NCI-H128 (cell line): ENCODE results near the gene RGPD6.
"Not testable (repeated sequence)": the region's sequence is repeated elsewhere in the genome, so short reads cannot be mapped to it uniquely, and the experiment has no call there.

ENCODE experiments used
- DNase-seq: peaks from one replicate; lab custom pipeline; 2025; ENCODE audit not compliant: unreplicated experiment; lab: John Stamatoyannopoulos, UW

The RGPD6 gene

DNA sequence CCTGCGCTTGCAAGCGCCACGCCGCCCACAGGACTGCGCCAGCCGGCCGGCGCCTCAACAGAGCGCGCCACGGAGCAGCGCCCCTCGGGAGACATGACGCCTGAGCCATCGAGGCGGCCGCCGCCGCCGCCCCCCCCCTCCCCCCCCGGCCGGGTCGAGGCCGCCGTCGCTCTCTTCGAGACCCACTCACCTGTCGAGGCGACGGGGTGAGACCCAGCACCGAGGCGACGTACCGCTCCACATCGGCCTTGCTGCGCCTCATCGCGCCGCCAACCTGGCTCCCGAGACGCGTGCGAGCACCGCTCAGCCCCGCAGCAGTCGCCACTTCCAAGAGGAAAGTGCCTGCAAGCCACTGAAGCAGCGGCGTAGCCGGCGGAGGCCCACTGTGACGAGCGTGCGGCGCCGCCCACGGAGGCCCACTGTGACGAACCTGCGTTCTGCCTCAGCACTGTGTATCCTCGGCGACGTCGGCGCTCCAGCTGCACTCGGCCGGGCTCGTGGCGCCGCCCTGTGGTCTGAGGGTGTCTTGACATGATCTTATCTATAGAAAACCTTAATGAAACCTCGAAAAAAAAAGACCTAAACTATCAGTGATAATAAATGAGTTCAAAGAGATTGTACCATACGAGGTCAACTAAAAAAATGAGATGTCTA, at the start of gene RGPD6:
RGPD6 (minus strand) TSS at position 460 of the 654 bp plus-strand sequence; CDS start at position 262, 198 bp downstream.
- not testable (repeated sequence) for DNase-seq

DNA sequence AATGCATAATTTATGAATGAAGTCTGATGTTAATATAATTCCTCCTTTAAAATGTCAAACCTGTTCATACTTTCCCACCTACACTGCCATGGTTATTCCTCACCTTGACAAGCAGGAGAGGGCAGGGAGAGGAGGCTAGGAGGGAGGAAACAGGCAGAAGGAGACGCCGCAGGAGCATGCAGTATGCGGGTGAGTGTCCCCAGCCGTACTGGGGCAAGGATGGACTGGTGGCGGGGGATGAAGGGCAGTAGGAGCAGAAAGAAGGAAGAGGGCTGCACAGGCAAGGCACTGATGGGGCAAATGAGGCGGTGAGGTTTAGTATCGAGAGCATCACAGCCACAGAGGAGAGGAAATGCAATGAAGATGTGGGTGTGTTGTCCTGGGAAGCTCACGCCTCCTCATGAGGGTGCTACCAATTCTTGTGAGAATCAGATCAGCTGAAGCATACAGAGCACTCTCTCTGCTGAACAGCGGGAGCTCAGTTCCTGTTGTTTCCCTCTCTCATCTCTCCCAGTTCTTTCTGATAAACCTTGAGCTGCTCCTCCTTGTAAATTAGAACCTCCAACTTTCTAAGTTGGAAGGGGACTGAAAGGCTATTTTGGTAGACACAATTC, 42.4 kb upstream of the RGPD6 start:
- not testable (repeated sequence) for DNase-seq

DNA sequence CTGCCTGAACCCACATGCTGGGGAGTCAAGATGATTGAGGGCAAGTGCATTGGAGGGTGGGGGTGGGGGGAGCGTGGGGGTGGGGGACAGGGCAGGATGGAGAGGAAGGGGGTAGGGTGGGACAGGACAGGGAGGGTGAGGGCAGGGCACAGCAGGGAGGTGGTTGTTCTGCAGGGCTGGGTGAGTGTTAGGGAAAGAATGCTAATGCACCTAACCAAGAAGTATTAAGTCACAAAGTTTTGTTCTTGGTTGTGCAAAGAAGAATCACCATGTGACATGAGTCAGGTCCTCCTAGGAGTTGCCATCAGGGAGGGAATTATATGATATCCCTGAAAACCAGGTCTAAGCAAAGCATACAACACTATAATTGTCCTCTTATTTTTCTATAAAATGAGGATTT, 36.9 kb upstream of the RGPD6 start:
- DNase-seq = not testable (repeated sequence)

DNA sequence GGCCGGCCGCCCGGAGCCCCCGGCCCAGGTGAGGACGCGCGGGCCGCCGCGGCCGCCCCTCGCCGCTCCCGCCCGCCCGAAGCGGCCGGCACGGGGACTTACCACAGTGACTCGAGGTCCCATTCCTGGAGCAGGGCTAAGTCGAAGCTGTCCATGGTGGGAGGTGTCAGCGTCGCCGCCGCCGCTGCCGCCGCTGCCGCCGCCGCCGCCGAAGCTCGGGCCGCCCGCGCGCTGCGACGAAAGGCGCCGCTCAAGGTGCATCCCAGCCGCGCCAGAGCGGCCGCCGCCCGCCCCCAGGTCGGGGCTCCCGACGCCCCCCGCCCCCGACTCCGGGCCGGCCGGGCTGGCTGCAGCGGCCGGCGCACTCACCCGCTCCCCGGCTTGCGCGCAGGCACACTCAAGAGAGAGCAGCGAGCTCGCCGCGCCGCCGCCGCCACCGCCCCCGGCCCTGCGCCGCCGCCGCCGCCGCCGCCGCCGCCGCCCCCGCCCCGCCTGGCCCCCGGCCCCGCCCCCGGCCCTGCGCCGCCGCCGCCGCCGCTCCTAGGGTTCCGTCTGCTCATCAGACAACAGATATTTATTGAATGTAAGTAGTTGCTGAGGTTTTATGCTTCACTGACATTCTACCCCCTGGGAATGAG, 33.7 kb upstream of the RGPD6 start:
- not testable (repeated sequence) for DNase-seq

DNA sequence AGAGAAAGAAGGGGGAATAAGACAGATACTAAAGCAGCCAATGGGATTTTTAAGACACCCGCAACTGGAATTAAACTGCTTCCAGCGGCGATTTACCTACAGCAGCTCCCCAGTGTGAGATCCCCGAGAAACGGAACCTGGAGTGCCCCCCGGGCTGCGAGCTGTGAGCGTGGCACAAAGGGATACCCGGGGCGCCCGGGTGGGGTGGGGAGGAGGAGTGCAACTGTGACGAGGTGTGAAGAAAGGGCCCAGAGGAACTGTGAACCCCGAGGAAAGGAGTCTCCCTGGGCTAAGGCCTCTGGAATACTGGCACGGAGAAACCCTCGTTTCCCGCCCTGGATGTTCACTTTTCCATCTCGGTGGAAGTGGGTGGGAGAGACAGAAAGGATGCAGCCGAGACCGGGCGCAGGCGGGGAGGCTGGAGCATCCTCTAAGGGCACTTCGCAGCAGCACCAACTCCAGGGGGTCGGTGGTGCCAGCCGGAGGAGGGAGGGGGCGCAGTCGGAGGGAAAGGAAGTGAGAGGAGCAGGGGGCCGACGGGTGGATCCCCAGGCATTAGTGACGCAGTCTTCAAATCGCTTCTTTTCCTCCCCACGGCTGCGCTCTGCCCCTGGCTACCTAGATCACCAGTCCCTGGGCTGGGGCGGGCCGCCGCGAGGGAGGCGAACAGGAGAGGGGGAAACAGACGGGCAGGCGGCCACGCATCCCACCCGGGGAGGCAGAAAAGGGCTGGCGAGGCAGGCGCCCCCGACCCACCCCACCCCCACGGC, 33.0 kb upstream of the RGPD6 start:
- not testable (repeated sequence) for DNase-seq

DNA sequence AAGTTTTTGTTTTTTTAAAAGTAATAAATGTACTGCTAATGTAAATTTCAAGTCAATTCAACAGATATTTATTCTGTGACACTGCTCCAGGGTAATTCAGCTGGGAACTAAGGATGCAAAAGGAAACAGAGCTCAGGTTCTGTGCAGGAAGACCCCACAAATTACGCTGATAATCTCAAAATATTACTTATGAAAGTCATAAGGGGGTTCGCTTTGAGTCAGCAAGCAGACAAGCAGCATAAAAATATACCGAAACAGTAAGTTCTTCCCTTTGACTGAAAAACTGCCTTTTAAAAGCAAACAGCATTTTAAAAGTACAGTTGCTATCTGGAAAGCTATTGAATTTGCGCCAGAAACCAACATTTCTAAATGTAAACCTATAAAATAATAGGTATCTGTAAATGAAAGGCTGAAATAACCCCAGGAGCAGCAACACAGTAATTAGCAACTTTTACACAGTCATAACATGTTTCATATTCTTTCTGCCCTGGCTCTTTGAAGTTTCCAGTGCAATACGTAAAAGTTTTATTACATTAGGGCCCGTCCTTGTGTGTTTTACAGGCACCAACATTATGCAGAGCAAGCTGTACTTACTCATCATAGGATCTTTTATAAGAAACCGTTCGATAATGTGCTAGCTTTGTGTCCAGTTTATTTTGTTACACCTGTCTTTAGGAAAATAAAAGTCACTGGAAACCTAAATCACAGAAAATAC, 31.9 kb upstream of the RGPD6 start:
- DNase-seq = not testable (repeated sequence)

DNA sequence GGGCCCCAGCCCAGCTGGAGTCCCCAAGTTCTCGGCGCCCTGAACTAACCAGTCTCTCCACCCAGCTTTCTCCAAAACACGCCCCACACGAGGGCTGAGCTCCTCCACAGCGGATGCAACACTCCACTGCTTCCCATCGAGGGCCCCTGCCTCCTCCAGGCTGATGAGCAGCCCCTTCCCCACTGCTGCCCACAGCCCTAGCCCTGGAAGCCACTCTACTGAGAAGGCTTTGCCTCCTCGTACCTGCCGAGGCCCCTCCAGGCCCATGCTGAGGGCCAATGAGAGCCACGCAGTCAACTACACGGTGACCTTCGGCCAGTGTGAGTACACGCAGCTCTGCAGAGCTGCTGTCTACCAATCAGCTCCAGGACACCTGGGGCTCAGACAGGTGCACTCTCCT, 28.0 kb upstream of the RGPD6 start:
- not testable (repeated sequence) for DNase-seq

DNA sequence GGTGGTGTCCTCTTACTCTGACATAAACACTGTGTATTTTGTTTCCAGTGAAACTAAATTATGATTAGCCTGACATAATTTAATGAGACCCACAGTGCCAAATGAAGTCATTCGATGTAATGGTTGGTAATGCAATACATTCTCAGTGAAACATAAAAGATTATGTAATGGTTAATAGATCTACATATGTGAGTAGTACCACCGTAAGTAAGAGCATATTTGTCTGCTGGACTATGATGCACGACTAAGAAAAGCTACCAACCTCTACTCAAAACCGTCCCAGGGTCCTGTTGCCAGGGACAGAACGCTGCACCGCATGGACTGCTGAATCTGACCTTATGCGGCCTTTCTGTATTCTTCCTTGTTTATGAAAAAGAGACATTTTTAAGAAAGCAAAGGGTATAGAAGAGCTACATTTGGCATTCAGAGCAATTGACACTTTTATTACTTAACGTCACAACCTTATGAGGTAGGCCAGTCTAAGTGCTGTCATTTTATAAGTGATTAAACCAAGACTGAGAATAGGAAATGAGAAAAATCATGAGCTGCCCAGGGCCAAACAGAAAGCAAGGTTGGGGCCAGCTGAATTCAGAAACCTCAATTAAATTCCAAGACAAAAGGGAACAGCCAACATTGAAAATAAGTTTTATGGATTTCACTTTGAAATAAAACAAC, 27.0 kb upstream of the RGPD6 start:
- DNase-seq = not testable (repeated sequence)

DNA sequence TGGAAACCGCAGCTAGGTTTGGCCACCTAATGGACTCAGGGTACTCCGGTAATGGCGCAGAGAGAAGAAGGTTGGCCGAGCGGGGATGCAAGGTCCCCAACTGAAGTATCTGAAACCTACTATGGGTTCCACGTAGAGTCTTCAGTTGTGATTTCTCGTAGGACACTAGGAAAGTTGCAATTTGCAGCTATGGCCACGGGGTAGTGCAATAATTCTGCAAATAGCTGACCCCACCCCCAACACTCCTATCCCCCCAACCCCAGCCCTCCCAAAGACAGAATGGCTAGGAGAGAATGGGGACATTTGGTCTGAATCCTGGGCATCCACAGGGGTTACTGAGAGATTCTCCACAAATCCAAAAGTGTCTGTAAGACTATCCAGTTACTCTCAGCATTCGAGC, 25.1 kb upstream of the RGPD6 start:
- DNase-seq = not testable (repeated sequence)

DNA sequence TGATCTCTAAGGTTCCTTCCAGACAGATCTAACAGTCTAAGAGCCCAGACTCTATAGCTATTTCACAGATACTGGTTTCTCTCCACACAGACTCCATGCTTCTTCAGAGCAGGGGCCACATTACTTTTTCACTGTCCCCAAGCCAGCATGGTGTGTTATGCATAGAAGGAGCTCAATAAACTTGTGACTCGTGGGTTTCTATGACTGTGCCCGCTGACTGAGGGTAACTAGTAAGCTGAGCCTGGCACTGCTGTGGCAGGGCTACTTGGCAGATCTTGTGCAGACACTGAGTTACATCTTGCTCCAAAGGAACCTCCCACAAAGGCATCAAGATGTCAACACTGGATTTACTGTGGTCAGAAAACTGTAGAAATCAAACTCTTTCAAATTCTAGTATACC, 15.0 kb upstream of the RGPD6 start:
- not testable (repeated sequence) for DNase-seq

DNA sequence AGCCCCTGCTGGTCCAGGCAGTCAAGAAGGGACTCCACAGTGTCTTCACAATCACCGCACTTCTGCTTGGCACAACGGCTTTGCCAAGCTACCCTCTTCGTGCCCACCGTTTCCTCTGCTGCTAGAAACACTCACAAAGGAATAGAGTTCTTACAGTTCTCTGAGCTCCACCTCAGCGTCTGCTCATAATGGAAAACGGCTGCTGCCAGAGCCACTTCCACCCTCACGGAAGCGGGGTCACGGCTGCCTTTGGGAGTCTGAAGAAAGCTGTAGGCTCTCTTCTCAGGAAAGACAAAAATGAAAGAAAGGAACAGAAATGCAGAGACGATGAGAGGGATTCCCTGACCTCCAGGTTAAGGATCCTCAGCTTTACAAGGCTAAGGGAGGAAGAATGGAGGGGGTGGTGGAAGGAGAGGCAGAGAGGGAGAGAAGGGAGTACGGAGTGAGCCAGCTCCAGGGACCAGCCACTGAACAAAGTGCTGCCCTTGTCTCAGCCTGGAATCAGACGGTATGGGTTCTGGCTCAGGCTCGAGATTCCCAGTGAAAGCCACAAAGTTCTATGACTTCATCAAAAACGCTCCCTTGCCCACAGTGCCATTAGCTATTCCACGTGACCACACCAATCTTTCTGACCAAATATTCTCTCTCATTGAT, 12.8 kb upstream of the RGPD6 start:
- DNase-seq = not testable (repeated sequence)

DNA sequence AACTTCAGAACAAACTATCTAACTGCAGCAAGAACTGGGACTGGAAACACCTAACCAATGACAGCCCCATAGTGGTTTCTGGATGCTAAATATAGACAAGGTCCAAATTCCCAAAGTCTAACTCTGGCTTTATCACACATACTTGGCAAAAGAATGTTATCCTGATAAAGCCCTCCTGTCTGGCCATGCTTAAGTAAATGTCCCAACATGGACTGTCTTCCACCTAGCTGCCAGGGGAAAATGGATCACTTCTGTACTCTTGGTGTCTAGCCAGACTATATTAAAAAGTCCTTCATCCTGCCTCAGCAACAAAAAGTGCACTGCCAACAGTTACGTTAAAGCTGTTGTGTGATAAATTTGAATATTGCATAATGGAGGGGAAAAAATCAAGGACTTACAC, 11.5 kb upstream of the RGPD6 start:
- not testable (repeated sequence) for DNase-seq

DNA sequence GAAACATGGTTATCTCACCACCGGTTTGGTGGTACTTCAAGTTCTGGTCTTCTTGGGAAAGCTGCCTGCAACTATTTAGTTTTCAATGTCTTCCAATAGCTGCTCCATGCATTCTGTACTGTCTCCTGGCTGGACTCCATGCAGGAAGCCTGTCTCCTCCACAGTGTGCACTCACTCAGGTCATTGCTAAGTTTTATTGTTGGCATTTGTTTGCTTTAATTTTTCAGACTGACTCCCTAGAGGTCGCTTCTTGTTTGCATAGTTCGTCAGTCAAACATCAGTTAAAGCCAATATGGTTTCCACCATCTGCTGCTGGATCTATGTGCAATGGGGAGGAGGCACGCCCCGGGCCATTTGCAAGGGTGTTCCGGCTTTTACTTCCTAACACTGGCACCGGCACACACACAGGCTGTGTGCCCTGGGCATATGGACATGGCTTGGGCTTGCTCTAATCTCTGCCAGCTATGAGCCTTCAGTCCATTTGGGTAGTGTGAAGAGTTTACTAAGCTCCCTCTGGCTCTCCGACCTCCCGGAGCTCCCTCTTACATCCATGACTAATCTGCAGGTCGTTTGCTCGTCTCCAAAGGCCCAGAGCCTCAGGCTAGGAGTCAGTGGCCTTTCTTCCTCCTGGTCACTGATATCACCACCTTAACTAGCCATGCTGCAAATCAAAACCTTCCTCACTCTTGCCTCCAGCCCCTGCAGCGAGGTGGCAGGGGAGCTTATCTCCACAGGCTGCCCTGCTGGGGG, 2.4 kb upstream of the RGPD6 start:
- not testable (repeated sequence) for DNase-seq

DNA sequence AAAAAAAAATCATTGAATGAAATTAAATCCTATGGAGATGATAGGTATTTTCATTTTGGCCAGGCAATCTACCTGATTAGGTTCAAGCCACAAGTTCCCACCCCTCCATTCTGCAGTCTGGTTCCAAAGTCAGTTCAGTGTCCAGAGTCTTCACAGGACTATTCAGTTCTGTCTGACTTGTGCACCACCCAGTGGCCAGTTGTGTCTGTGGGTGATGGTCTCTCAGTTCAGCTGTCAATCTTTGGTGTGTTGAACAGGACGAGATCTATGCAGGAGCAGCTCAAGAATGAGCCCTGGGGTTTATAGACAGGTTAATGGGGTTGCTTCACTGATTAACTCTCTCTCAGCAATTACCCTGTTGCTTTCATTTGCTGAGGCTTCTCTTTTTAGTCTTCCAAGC, 1.4 kb upstream of the RGPD6 start:
- DNase-seq = not testable (repeated sequence)

DNA sequence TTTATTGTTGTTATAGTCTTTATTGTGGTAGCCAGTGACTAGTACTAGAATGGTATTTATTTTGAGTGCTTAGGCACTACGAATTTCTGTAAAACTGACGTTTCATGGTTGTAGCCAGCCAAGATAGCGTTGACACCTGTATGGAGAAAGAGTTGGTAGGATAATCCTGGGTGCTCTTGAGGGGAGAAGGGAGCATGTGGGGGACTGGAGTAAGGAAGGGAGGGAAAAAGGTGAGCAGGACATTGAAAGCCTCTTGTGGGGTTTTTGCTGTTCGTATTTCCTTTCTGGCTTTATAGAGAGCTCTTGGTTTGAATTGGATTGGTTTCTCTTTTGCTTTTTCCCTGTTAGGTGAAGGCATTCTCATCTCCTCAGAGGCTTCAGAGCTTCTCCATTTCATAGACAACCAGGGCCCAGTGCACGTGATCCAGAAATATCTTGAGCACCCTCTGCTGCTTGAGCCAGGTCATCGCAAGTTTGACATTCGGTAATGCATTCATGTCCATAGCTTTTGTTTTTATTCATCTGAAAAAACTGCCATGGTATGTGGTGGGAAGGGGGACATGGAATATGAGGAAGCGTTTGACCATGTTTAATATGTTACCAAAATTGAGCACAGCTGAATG, 77.2 kb downstream of the RGPD6 start:
- DNase-seq = not testable (repeated sequence)

DNA sequence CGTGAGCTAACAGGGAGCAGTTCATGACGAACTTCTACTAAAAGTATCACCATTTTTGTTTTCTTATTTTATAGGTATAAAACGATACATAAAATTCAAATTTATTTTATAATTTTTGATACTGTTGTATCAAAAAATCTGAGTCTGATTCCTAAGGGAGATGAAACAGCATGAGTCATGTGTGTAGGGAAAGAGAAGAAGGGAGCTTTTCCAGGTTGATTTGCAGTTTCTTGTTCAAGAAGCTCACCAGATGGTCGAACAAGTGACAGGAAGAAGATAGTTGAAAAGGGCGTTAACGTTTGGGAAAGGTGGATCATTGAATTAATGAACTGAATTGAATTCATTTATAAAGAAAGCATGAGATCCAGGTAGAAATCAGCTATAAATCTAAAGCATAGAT, 81.0 kb downstream of the RGPD6 start:
- not testable (repeated sequence) for DNase-seq

DNA sequence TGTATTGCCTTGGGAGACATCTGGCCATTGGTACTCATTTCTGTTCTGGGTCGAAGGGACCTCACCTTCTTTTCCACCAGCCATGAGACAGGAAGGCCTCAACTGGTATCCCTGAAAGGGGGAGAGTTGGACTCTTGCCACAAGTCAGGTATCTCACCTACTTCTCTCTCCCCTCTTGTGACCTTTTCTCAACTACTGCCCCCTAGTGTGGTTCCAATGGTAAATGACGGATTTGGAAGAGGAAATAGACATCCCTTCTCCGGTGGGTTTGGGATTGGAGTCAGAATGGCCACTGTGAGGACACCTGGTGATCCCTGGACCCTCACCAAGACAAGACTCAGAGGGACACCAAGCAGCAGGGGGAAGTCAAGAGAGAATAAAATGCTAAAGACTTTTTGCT, 82.5 kb downstream of the RGPD6 start:
- not testable (repeated sequence) for DNase-seq

DNA sequence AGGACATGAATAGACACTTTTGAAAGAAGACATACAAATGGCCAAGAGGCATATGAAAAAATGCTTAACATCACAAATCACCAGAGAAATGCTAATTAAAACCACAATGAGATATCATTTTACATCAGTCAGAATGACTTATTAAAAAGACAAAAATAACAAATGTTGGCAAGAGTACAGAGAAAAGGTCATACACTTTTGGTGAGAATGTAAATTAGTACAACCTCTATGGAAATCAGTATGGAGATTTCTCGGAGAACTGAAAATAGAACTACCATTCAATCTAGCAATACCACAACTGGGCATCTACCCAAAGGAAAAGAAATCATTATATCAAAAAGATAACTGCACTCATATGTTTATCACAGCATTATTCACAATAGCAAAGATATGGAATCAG, 88.0 kb downstream of the RGPD6 start:
- not testable (repeated sequence) for DNase-seq

DNA sequence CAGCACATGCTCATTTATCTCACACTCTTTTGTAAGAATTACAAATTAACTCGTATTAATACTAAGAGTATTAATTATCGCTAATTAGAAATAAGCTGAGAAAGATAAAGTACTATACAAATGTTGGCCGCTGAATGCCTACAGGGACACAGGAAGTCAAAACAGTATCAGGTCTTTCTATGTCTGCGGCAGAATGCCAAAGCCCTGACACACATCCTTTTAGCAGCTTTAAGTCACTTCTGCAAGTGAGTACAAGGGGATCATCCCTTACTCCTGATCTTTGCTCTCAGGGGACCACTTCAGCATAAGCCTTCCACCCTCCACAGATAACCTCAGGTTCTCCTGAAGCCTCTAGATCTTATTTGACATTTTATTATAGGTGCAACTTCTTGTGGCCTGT, 94.3 kb downstream of the RGPD6 start:
- DNase-seq = not testable (repeated sequence)
